Endodermal cell (in vitro differentiated cells): ENCODE results near the gene LASP1NB.

Source experiments
- DNase-seq: peaks from one replicate; pipeline ENCODE4 v3.0.0-alpha.2; 2017
- H3K27ac ChIP-seq: 2 replicates; pipeline ENCODE4 v1.5.1; 2013; ENCODE audit warnings: mild to moderate bottlenecking, low read depth, low read length, moderate library complexity
- H3K27me3 ChIP-seq: 2 replicates; pipeline ENCODE4 v1.6.1; 2013; ENCODE audit warnings: mild to moderate bottlenecking, low read length, moderate library complexity; ENCODE audit not compliant: insufficient read depth, control insufficient read depth, poor library complexity, severe bottlenecking
- H3K36me3 ChIP-seq: 2 replicates; pipeline ENCODE4 v1.7.0; 2013; ENCODE audit warnings: mild to moderate bottlenecking, low read length, moderate library complexity; ENCODE audit not compliant: control insufficient read depth, insufficient read depth
- H3K4me1 ChIP-seq: one replicate; pipeline ENCODE4 v1.7.0; 2013; ENCODE audit warnings: low read length; ENCODE audit not compliant: control insufficient read depth, insufficient read depth
- H3K4me3 ChIP-seq: 2 replicates; pipeline ENCODE4 v1.5.1; 2013; ENCODE audit warnings: mild to moderate bottlenecking, low read length, moderate library complexity
- H3K9ac ChIP-seq: 2 replicates; pipeline ENCODE4 v1.6.1; 2013; ENCODE audit warnings: mild to moderate bottlenecking, low read length, moderate library complexity; ENCODE audit not compliant: poor library complexity, severe bottlenecking; ENCODE audit errors: extremely low read depth
- H3K9me3 ChIP-seq: 2 replicates; pipeline ENCODE4 v1.6.1; 2013; ENCODE audit warnings: mild to moderate bottlenecking, low read length, moderate library complexity; ENCODE audit not compliant: control insufficient read depth
- H3K27ac Mint-ChIP-seq: 2 replicates; pipeline ENCODE4 v1.8.0; 2020; ENCODE audit warnings: mixed read lengths
- H3K27me3 Mint-ChIP-seq: 2 replicates; pipeline ENCODE4 v1.8.0; 2021; ENCODE audit warnings: mild to moderate bottlenecking, mixed read lengths; ENCODE audit not compliant: insufficient read depth
- H3K36me3 Mint-ChIP-seq: 2 replicates; pipeline ENCODE4 v1.8.0; 2020; ENCODE audit warnings: low read depth, mixed read lengths
- H3K4me1 Mint-ChIP-seq: 2 replicates; pipeline ENCODE4 v1.8.0; 2020; ENCODE audit warnings: mixed read lengths
- H3K4me3 Mint-ChIP-seq: 2 replicates; pipeline ENCODE4 v1.8.0; 2020; ENCODE audit warnings: mild to moderate bottlenecking, moderate library complexity, mixed read lengths
- H3K9me3 Mint-ChIP-seq: 2 replicates; pipeline ENCODE4 v1.8.0; 2020; ENCODE audit warnings: mild to moderate bottlenecking, mixed read lengths
- WGBS, 2 experiments: methylation state at CpG; one replicate each; pipeline versions ENCODE4 v1.1.5 to v1.1.7; 2013; ENCODE audit warnings: missing lambda C conversion rate in 2 of 2, mixed read lengths in 1 of 2; ENCODE audit not compliant: insufficient coverage in 1 of 2, insufficient read length in 1 of 2; 5-methylcytosine and 5-hydroxymethylcytosine counted together
- TF ChIP-seq, protein P1 (sequence below): fragments of 200-600 bp; sonication (generic); conservative IDR thresholded peaks from 2 replicates; pipeline ENCODE4 v1.5.0; 2021; ENCODE audit warnings: antibody characterized with exemption, mild to moderate bottlenecking

LASP1NB gene

DNA sequence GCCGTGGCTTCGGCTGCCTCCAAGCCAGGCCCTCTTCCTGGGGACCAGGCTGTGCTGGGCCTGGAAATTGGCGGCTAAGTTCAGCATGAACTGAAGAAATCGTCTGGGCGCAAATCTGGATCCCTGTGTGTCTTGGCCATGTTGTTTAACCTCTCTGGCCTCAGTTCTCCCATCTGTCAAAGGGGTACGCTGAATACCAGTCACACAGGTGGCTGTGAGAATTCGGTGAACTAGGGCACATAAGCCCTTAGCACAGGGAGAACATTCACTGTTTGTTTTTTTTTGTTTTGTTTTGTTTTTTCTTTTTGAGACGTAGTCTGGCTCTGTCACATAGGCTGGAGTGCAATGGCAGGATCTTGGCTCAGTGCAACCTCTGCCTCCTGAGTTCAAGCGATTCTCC lies 36.6 kb upstream of the LASP1NB start:
- 92 to 95% methylated on average over 8 to 9 of the region's 9 CpGs for WGBS, 2 experiments
- Histone ChIP-seq H3K4me1 (peaks cover 12% of the 10 kb centered on the region), H3K4me3 (no peak overlapping the region), H3K27me3 (no peaks in the 10 kb centered on the region), H3K36me3 (peaks cover 86% of the 10 kb centered on the region), H3K9me3 (no peaks in the 10 kb centered on the region), H3K9ac (no peak overlapping the region), H3K27ac (no peak overlapping the region)
- Mint-ChIP-seq H3K27ac (no peak overlapping the region), H3K27me3 (no peaks in the 10 kb centered on the region), H3K36me3 (peaks cover 47% of the 10 kb centered on the region), H3K4me1 (peaks cover 24% of the 10 kb centered on the region), H3K4me3 (no peak overlapping the region), H3K9me3 (no peaks in the 10 kb centered on the region)
- no peak for DNase-seq
- TF ChIP-seq, protein P1, sequence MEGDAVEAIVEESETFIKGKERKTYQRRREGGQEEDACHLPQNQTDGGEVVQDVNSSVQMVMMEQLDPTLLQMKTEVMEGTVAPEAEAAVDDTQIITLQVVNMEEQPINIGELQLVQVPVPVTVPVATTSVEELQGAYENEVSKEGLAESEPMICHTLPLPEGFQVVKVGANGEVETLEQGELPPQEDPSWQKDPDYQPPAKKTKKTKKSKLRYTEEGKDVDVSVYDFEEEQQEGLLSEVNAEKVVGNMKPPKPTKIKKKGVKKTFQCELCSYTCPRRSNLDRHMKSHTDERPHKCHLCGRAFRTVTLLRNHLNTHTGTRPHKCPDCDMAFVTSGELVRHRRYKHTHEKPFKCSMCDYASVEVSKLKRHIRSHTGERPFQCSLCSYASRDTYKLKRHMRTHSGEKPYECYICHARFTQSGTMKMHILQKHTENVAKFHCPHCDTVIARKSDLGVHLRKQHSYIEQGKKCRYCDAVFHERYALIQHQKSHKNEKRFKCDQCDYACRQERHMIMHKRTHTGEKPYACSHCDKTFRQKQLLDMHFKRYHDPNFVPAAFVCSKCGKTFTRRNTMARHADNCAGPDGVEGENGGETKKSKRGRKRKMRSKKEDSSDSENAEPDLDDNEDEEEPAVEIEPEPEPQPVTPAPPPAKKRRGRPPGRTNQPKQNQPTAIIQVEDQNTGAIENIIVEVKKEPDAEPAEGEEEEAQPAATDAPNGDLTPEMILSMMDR: no peak

DNA sequence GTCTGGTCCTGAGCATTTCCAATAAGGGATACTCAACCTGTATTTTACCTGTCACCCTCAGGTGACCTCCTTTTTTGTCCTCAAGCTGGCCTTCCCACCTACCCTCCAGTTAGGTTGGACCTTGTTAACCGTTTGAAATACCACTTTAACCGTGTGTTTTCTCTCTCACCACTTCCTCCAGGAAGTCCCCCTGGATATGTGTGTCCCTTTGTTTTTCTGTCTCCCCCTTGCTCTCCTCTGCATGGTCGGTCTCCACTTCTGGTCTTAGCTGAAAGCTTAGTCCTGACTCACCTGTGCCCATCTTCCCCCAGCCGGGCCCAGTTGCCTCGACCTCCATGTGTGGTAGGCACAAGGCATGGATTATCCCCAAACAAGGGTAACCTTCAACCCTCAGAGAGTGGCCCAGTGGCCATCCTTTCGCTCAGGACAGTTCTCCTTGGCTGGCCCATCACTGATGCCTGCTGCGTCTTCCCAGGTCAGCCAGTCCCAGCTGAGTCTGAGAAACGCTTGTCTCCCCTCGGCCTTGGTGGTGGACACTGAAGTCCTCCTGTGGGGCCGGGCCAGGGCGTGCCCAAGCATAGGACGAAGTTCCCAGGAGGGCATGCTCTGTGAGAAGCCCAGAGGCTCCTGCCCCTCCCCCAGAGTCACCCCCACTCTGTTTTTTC lies 35.5 kb upstream of the LASP1NB start:
- no peak for DNase-seq
- H3K9me3 ChIP-seq: no peaks in the 10 kb centered on the region
- Mint-ChIP-seq H3K4me3 (no peak overlapping the region), H3K9me3 (no peaks in the 10 kb centered on the region), H3K36me3 (peaks cover 51% of the 10 kb centered on the region), H3K4me1 (peaks cover 26% of the 10 kb centered on the region), H3K27me3 (no peaks in the 10 kb centered on the region), H3K27ac (no peak overlapping the region)
- TF ChIP-seq, protein P1: no peak
- H3K27me3 ChIP-seq: no peaks in the 10 kb centered on the region
- 93 to 98% methylated on average over 9 to 12 of the region's 12 CpGs for WGBS, 2 experiments
- no peak overlapping the region for H3K4me3 ChIP-seq
- H3K9ac ChIP-seq: no peak overlapping the region
- peaks cover 82% of the 10 kb centered on the region for H3K36me3 ChIP-seq
- H3K4me1 ChIP-seq: peaks cover 9% of the 10 kb centered on the region
- H3K27ac ChIP-seq: no peak overlapping the region

DNA sequence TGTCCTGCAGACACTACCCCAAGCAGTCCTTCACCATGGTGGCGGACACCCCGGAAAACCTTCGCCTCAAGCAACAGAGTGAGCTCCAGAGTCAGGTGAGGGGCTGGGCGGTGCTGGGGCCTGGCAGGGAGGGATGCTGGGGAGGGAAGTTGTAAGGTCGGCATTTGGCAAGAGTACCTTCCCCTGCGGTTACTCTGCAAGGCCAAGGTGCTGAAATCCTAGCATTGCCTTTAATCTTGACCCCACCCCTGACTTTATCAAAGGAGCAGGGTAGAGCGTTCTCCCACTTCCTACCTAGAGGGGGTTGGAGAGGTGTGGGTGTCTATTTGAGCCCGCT lies 35.0 kb upstream of the LASP1NB start:
- Histone ChIP-seq H3K27me3 (no peaks in the 10 kb centered on the region), H3K27ac (no peak overlapping the region), H3K9ac (no peak overlapping the region), H3K4me3 (no peak overlapping the region), H3K9me3 (no peaks in the 10 kb centered on the region), H3K36me3 (peaks cover 80% of the 10 kb centered on the region), H3K4me1 (peaks cover 4% of the 10 kb centered on the region)
- 93 to 97% methylated on average over 5 of the region's 8 CpGs for WGBS, 2 experiments
- Mint-ChIP-seq H3K27me3 (no peaks in the 10 kb centered on the region), H3K4me1 (peaks cover 21% of the 10 kb centered on the region), H3K4me3 (no peak overlapping the region), H3K9me3 (no peaks in the 10 kb centered on the region), H3K36me3 (peaks cover 47% of the 10 kb centered on the region), H3K27ac (no peak overlapping the region)
- DNase-seq: no peak
- TF ChIP-seq, protein P1: no peak
